ENCODE results near the gene PPHLN1.

Gene PPHLN1, protein sequence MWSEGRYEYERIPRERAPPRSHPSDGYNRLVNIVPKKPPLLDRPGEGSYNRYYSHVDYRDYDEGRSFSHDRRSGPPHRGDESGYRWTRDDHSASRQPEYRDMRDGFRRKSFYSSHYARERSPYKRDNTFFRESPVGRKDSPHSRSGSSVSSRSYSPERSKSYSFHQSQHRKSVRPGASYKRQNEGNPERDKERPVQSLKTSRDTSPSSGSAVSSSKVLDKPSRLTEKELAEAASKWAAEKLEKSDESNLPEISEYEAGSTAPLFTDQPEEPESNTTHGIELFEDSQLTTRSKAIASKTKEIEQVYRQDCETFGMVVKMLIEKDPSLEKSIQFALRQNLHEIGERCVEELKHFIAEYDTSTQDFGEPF

DNA sequence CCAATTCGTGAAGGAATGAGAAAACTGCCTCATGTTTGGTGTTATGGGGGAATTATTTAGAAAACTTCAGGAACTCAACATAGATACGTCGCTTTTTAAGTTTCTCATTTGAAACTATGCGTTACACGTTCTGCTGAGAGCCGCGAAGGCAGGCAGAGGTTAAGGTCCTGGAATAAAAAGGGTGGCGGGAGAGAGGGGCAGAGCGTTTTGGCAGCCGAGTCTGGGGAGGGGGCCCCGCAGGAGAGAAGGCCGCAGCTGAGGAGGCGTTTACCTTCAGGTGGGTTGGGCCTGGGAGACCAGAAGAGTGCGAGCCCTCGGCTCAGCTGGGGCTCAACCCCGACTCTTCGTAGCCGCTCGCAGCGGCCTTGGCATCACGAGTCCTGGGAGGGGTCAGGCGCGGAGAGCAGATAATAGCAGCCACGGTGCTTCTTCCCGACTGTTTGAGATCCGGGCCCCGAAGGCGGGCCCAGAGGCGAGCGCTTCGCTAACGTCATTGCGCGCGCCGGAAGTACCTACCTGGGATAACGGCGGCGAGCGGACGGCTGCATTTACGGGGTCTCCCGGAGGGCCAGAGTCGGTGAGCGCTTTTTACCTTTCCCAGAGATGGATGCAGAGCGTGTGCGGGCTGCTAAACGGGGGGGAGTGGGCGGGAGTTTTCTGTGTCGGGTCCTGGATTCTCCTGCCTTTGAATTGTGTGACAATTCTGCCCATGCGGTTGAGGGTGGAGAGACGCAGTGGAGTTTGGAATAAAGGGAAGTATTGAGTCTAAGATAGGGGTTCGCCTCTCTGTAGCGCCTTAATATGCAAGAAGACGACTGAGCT lies at the start of gene PPHLN1, which contains the start of gene ZCRB1:
Gene PPHLN1 (plus strand): TSS at position 515 of the 822 bp plus-strand sequence. CDS start 9,736 bp downstream, outside the sequence.
Gene ZCRB1 (minus strand): TSS at position 442 of the 822 bp plus-strand sequence. CDS start 1,992 bp downstream, outside the sequence.
- peak; percentile 77 for DNase-seq

DNA sequence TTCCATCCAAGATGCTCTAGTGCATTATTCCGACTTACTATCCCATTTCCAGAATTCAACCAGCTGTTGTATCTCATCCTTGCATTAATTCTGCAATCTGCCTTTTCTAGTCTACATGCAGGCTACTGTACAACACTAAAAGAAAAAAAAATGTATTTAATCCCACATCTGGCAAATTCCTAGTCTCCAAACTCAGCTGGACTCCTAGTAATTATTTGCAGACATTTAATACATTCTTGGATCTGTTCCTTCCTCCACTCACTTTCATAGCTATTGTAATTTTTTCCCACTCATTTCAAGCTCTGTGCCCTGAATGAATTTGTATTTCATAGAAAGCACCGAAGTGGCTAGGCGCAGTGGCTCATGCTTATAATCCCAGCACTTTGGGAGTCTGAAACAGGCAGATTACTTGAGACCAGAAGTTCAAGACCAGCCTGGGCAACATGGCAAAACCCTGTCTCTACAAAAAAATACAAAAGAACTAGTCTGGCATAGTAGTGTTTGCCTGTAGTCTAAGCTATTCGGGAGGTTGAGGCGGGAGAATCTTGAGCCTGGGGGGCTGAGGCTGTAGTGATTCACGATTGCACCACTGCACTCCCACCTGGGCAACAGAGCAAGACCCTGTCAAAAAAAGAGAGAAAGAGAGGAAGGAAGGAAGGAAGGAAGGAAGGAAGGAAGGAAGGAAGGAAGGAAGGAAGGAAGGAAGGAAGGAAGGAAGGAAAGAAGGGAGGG lies 48.4 kb upstream of the PPHLN1 start:
- DNase-seq = no peak

DNA sequence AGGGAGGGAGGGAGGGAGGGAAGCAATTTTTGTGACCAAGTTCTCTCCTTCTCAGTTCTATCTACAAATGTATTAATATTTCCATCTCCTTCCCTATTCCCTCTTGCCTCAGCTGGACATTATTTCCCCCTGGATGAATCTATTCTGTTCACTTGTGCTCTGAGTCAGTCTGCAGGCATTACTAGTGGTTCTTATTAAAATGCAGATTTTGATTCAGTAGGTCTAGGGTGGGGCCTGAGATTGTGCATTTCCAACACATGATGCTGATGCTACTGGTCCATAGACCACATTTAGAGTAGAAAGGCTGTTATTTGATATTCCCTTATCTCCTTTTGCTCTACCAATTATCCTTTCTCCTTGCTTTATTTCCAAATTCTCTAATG lies 47.8 kb upstream of the PPHLN1 start:
- DNase-seq = no peak

DNA sequence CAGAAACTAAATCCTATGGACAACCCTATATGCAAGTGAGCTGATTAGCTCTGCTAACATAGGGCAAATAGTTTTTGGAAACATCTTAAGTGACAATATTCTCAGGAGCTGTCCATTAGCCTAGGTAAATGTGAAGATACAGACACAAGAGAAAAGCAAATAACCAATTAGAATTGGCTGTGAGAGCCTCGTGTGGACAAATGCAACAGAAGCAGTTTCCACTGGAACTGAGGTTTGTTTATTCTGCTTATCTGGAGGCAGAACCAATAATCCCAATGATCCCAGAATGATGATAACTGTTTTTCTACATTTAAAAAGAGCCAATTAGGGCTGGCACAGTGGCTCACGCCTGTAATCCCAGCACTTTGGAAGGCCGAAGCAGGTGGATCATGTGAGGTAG lies 44.7 kb upstream of the PPHLN1 start:
- DNase-seq = no peak

DNA sequence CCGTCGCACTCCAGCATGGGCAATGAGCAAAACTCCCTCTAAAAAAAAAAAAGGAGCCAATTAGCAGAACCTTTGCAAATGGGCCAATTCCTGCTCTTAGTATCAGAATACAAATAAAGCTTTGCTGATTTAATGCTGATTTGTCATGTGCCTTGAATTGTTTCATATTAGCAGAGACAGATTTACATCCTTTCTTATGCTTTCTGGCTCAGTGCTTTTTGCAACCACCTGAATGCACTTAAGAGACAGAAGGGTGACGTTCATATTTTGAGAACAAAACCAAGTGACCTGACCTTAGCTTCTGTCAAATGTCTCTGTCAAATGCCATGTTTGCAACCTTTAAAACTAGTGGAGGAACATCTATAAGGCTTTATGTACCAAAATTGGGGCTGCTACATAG lies 44.1 kb upstream of the PPHLN1 start:
- no peak for DNase-seq

DNA sequence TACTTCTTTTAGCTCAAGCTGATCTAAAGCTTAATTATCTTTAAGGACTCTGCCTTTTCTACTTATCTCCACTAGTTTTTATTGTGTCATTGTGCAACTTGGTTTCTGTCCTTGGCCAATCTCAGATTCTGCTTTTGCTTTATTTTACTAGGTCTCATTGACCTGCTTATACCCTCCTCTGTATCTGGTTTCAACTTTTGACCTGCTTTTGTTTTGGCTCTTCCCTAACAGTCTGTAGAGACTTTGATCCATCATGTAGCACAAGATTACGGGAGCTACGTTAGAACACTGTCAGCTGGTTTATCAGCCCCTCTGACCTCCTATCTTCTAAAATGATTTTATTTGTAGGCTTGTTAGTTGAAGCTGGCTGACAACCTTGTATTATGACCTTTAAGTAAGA lies 43.7 kb upstream of the PPHLN1 start:
- DNase-seq = no peak

DNA sequence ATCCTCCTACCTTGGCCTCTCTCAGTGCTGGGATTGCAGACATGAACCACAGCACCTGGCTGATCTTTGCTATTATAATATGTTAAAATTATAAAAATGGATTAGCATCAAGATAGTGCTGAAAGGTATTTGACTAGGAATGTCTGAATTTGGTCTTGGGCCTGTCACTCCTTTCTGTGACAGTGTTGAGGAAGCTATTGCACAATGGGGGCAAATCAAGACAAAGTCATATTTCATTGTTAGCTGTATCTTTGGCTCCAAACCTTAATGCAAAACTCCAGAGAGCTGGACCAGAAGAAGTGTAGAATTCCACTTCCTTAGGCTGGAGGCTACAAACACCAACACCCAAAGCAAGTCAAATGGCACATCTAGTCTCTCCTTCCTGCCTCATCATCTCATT lies 42.2 kb upstream of the PPHLN1 start:
- no peak for DNase-seq

DNA sequence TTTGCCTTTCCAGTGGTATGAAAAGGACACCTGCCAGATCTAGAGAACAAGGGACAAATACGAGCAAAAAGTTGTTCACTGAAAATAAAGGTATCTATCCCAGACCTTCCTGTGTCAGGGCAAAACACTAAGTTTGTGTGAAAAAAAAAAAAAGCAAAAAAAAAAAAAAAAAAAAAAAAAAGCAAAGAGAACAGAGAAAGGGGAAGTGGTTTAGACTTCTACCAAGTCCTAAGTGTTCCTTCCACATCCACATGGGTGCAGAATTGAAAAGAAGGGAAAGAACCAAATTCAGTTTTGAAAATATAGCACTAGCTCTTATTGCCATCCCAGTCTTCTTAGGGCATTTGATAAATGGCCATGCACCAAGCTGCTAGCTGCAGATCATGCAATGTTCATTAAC lies 41.8 kb upstream of the PPHLN1 start:
- DNase-seq = no peak

DNA sequence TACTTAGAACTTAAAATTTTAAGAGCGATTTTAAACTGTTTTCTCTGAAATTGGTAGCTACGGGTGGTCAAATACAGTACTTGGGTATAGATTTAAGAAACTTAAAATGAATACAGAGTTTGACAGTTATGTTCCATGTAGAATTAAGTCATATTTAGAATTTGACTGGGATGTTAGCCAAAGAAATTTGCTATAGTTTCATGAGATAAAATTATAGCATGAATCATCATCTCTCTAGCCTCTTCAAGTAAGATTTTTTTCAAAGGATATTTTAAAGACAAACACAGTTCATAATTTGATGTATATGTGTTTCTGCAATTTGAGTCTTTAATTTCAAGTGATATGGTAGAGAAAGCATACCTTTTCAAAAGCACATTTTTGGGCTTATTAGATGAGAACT lies 41.1 kb upstream of the PPHLN1 start:
- DNase-seq = no peak

DNA sequence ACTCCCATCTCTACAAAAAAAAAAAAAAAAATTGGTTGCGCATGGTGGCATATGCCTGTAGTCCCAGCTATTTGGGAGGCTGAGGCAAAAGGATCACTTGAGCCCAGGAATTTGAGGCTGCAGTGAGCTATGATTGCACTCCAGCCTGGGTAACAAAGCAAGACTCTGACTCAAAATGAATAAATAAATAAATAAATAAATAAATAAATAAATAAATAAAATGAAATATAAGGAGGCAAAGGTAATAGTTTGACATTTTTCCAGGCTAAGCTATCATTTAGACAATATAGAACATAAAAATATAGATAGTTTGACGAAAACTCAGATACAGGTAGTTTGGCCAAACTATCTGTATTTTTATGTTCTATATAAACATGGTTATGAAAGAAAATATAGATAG lies 40.5 kb upstream of the PPHLN1 start:
- DNase-seq = no peak

DNA sequence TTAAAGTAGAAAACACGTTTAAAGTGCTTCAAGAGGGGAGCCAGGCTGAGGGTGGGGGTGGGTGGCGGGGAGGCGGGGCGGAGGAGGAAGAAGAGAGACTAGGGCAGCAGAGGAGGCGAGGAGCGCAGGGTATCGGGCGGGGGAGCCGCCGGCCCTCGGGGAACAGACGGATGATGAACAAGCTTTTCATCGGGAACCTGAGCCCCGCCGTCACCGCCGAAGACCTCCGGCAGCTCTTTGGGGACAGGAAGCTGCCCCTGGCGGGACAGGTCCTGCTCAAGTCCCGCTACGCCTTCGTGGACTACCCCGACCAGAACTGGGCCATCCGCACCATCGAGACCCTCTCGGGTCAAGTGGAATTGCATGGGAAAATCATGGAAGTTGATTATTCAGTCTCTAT lies 39.2 kb upstream of the PPHLN1 start:
- no peak for DNase-seq

DNA sequence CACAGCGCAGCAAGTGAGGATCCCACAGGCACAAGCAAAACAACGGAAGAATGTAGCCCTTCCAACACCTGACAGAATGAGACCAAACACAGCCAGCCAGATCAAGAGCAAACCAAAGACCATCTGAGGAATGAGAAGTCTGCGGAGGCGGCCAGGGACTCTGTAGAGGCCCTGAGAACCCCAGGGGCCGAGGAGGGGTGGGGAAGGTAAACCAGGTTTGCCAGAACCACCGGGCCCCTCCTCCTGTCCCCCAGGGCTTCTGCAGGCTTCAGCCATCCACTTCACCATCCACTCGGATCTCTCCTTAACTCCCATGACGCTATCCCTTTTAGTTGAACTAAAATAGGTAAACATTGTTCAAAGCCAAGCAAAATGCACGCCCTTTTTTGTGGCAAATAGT lies 37.4 kb upstream of the PPHLN1 start:
- DNase-seq = no peak

DNA sequence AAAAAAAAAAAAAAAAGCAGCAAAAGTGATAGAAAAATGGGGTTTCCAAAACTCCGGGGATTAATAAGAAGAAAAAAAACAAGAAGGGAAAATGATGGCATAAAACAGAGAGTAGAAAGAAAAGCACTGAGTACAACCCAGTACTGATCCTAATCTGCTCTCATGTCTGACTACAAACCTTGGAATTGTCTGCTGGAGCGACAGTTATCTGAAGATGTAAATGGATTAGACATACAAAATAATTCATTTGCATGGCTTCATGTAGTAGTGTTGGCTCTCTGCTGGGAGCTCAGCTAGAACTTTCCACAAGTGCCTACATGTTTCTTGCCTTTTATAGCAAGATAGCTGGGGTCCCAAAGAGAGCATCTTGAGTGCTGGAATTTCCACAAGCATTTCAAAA lies 34.3 kb upstream of the PPHLN1 start:
- no peak for DNase-seq

DNA sequence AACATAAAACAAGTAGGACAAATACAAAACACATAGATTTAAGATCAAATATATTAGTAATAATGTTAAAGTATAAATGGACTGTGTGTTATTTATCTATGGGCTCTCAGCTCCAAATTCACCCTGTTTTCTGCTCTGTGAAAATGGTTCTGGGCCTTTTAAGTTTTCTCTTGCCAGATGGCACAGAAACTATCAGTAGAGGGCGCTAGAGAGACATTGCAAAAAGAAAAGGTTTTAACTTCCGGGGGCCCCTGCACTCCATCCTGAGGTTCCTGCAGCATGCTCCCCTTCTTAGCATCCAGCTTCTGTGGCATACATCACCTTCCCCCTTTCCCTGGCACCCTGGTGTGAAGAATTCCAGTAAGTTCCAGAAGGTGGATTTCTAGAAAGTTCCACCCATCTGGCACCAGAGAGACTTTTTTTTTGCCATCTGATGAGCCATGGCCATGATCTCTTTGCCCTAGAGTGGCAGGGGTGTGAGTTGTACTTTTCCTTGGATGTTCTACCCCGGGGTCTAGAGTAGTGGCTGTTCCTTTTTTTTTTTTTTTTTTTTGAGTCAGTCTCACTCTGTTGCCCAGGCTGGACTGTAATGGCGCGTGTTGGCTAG lies 29.4 kb upstream of the PPHLN1 start:
- no peak for DNase-seq

DNA sequence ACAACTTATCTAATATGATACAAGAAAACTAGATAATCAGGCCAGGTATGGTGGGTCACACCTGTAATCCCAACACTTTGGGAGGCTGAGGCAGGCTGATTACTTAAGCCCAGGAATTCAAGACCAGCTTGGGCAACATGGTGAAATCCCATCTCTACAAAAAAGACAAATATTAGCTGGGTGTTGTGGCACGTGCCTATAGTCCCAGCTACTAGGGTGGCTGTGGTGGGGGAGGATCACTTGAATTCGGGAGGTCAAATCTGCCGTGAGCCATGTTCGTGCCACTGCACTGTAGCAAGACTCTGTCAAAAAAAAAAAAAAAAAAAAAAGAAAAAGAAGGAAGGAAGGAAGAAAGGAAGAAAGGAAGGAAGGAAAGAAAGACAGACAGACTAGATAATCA lies 27.1 kb upstream of the PPHLN1 start:
- no peak for DNase-seq

DNA sequence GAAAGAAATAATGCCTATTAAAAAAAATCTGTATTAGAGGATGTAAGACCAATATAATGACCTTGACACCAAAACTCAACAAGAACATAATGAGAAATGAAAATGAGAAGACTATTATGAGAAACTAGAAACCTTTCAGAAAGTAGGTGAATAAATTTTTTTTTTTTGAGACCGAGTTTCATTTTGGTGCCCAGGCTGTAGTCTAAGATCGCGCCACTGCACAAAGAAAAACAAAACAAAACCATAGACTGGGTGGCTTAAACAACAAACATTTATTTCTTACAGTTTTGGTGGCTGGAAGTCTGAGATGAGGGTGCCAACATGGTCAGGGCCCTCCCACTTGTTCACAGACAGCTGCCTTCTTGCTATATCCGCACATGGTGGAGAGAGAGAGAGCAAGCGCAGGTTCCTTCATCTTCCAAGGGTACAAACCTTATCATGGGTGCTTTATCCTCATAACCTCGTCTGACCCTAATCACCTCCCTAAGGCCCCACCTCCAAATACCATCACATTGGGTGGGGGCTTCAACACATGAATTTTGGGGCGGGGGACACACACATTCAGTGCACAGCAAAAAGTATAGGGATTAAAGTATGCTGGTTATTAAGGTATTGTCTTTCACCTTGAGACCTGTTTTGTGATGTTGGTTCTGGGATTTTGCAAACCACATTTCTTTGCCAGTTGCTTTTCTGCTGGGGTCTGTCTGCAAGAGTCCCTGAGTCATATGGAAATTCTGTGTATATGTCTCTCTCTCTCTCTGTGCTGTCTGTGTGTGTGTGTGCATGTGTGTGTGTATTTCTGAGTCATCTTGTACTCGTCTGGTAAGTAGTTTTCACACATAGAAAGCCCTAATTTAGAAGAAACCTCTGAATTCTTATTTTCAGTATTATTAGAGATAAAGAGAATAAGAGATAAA lies 26.3 kb upstream of the PPHLN1 start:
- peak; percentile 77 for DNase-seq

DNA sequence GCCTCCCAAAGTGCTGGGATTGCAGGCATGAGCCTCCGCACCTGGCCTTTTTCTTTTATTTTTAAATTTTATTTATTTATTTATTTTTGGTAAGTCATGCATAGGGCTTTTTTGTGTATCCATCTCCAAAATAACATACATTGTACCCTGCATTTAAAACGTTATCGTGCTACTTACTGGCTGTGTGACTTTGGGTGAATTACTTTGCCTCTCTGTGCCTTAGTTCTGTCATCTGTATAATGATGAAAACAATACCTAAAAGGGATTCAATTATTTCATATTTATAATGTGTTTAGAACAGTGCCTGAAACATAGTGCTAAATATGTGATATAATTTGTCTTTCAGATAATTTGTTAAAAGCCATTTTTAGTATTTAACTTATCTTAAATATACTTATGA lies 19.7 kb upstream of the PPHLN1 start:
- DNase-seq = no peak

DNA sequence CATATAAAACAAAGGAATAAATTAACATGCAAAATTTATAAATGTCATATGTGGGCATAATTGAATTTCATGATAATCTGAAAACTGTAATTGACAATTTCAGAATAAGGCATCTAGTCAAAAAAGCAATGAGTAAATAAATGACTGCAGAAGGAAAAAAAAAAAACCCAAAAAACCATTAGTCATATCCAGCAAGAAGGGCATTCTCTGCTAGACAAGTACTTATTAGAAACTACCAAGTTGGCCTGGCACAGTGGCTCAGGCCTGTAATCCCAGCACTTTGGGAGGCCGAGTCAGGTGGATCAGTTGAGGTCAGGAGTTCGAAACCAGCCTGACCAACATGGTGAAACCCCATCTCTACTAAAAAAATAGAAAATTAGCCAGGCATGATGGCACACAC lies 17.6 kb upstream of the PPHLN1 start:
- DNase-seq = no peak

DNA sequence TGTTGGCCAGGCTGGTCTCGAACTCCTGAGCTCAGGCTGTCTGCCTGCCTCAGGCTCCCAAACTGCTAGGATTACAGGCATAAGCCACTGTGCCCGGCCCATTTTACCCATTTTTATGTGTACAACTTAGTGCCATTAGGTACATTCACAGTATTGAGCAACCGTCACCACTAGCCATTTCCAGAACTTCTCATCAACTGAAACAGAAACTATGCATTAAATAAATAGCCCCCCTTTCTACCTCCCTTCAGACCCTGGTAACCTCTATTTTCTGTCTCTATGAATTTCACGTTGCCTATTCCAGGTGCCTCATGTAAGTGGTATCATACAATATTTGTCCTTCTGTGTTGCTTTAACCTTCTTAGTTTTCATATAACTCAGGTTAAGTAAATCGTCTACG lies 16.0 kb upstream of the PPHLN1 start:
- no peak for DNase-seq

DNA sequence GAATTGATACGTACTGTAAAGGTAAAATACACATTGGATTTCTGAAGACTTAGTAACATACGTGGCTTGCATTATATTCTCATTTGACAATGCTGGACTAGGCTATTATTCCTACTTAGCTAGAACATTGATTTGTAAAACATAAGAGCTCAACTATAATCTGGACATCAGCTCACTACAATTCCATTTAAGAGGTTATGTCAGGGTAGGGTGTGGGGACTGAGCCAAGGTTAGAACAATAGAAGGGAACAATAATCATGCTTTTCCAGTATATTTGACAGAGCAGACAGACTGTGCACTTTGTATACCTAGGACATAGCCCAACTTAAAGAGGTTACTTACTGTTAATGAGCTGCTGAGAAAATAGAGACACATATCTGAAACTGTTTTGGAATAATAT lies 10.9 kb upstream of the PPHLN1 start:
- DNase-seq = no peak

DNA sequence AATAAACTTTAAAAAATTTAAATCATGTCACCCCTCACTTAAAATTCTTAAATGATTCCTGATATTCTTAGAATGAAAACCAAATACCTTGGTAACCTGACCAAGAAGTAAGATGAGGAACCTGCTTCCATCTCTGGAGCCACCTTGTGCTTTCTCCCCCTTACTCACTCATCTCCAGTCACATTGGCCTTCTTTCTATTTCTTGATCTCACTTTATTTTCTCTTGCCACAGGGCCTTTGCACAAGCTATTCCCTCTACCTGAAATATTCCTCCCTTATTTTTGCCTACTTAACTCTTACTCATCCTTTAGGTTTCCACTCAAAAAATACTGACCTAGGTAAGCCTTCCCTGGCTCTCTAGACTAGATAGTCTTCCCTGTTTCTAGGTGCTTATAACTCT lies 5.2 kb upstream of the PPHLN1 start:
- DNase-seq = no peak

DNA sequence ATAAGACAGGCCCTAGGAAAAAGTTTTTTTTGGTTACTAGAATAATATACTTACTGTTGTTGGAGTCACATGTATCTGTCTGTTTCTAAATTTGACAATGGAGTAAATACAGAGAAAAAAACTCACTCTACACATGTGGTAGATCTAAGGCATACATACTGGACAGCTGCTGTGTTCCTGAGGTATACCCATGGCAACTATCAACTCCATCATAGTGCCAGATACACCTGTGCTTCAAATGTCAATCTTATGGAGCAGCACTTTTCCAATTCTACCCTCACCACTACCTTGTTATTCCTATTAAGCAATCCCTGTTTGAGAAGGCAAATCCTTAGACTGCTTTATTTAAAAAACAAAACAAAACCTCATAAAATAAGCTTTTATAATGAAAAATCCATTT lies 3.4 kb upstream of the PPHLN1 start:
- DNase-seq = no peak

All from stimulated activated naive CD4-positive, alpha-beta T cell treated with Interleukin-2 at 50 U/mL for 16 hours (primary cell).